ENCODE measurements around the gene EEF2KMT.
"Not testable (repeated sequence)": the region's sequence is repeated elsewhere in the genome, so short reads cannot be mapped to it uniquely, and the experiment has no call there.

GRCh38 chr16:5088936-5089335 lies 8.7 kb downstream of the EEF2KMT start:
- TF ChIP-seq CTCF, POLR2AphosphoS5, POLR2A, EP300 (IDR thresholded peaks at IDR 0.05): not testable (repeated sequence)
